Ovary (tissue), 3 donors: ENCODE data around the gene MAVS.
"Not testable (repeated sequence)": the region's sequence is repeated elsewhere in the genome, so short reads cannot be mapped to it uniquely, and the experiment has no call there.

Experiments
- EP300 ChIP-seq: sonication (generic); formaldehyde crosslinking; IDR thresholded peaks from one replicate; pipeline ENCODE4 v1.6.1; 2017; ENCODE audit warnings: antibody characterized with exemption
- POLR2A ChIP-seq: fragments of 450-650 bp; IDR thresholded peaks from one replicate; pipeline ENCODE4 v1.6.1; 2017; ENCODE audit warnings: antibody characterized with exemption, mild to moderate bottlenecking, moderate library complexity
- TF ChIP-seq, protein P1 (sequence below), 3 donors: fragments of 450-650 bp in 2 of 3; fragments of 200-600 bp in 1 of 3; IDR thresholded peaks; one replicate each; pipeline versions ENCODE4 v1.5.1 to v1.8.0; 2016 to 2022; ENCODE audit warnings: antibody characterized with exemption in 3 of 3, mild to moderate bottlenecking in 1 of 3
- donor health status: DM: no; HTN: no; CAD: no.

DNA sequence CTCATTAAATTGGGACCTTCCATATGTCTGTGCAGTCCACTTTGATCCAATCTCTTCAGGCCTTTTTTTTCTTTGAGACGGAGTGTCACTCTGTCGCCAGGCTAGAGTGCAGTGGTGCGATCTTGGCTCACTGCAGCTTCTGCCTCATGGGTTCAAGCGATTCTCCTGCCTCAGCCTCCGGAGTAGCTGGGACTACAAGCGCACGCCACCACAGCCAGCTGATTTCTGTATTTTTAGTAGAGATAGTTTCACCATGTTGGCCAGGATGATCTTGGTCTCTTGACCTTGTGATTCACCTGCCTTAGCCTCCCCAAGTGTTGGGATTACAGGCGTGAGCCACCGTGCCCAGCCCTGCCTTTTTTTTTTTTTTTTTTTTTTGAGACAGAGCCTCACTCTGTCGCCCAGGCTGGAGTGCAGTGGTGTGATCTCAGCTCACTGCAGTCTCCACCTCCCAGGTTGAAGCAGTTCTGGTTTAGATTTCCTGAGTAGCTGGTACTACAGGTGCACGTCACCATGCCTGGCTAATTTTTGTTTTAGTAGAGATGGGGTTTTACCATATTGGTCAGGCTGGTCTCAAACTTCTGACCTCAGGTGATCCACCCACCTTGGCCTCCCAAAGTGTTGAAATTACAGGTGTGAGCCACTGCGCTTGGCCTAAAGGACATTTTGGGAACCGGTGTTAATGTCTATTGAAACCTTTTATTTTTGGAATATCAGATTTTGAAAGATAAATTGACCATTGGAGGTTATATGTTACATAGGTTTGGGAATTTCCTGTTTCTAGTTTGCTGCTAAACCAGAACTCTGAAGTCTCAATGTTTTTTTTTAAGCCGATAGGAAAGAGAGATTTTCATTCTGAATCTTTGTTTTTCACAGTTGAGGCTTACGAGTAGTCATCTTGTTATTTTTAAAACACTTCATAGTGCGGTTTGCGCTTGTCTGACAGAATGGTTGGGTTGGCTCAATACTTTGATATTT is 60.4 kb downstream of the MAVS start:
- TF ChIP-seq, protein P1, sequence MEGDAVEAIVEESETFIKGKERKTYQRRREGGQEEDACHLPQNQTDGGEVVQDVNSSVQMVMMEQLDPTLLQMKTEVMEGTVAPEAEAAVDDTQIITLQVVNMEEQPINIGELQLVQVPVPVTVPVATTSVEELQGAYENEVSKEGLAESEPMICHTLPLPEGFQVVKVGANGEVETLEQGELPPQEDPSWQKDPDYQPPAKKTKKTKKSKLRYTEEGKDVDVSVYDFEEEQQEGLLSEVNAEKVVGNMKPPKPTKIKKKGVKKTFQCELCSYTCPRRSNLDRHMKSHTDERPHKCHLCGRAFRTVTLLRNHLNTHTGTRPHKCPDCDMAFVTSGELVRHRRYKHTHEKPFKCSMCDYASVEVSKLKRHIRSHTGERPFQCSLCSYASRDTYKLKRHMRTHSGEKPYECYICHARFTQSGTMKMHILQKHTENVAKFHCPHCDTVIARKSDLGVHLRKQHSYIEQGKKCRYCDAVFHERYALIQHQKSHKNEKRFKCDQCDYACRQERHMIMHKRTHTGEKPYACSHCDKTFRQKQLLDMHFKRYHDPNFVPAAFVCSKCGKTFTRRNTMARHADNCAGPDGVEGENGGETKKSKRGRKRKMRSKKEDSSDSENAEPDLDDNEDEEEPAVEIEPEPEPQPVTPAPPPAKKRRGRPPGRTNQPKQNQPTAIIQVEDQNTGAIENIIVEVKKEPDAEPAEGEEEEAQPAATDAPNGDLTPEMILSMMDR (IDR thresholded peaks at IDR 0.05): not testable (repeated sequence)
- TF ChIP-seq EP300, POLR2A: not testable (repeated sequence)
